IPS-18c (cell line): ENCODE measurements around the gene CDH16.
A peak's percentile ranks its signal among the peaks of the same experiment; 100 is the strongest.
"Not testable (repeated sequence)": the region's sequence is repeated elsewhere in the genome, so short reads cannot be mapped to it uniquely, and the experiment has no call there.

Source experiments
- H3K4me3 ChIP-seq: 2 replicates; pipeline ENCODE4 v1.7.0; 2013; ENCODE audit warnings: low read depth, mild to moderate bottlenecking, low read length, moderate library complexity; ENCODE audit not compliant: insufficient read depth
- H3K9me3 ChIP-seq: one replicate; pipeline ENCODE4 v1.6.1; 2013; ENCODE audit warnings: mild to moderate bottlenecking, low read length, moderate library complexity; ENCODE audit not compliant: control insufficient read depth, insufficient read depth

CDH16 gene, protein sequence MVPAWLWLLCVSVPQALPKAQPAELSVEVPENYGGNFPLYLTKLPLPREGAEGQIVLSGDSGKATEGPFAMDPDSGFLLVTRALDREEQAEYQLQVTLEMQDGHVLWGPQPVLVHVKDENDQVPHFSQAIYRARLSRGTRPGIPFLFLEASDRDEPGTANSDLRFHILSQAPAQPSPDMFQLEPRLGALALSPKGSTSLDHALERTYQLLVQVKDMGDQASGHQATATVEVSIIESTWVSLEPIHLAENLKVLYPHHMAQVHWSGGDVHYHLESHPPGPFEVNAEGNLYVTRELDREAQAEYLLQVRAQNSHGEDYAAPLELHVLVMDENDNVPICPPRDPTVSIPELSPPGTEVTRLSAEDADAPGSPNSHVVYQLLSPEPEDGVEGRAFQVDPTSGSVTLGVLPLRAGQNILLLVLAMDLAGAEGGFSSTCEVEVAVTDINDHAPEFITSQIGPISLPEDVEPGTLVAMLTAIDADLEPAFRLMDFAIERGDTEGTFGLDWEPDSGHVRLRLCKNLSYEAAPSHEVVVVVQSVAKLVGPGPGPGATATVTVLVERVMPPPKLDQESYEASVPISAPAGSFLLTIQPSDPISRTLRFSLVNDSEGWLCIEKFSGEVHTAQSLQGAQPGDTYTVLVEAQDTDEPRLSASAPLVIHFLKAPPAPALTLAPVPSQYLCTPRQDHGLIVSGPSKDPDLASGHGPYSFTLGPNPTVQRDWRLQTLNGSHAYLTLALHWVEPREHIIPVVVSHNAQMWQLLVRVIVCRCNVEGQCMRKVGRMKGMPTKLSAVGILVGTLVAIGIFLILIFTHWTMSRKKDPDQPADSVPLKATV

DNA sequence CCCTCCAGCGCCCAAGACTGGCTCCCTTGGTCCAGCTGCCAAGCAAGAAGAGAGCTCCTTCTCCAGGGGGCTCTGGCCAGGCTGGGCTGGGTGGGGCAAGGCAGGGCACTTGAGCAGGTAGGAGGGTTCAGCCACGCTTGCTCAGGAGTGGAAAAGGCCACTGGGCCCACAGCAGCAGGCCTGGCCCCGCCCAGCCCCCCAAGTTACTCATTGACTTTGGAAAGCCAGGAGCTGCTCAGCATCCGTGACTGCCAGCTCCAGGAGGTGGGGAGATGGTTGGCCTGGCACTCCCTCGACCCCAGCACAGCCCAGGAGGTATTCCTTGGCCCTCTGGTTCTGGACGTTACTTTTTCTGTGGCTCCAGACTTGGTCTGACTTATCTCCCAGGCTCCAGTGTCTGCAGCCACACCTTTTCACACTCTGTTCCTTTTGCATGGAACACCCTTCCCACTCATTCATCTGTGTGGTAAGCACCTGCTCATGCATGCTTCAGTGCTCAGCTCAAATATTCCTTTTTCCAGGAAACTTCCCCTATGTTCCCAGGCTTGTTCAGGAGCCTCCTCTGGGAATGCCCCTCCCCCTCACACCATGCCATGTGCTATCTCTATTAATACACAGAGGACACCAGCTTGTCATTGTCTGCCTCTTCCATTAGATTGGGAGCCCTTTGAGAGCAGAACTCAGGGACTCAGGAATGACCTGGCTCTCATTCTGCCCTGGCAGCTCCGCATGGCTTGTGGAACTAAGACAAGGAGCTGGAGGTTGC lies at the start of gene CDH16:
TSS of gene CDH16 (minus strand) at position 83 of the 766 bp plus-strand sequence. CDS start 820 bp downstream, outside the sequence.
- H3K9me3 ChIP-seq: peaks cover 2% of the 10 kb centered on the region
- no peak within 1 kb of the TSS for H3K4me3 ChIP-seq

DNA sequence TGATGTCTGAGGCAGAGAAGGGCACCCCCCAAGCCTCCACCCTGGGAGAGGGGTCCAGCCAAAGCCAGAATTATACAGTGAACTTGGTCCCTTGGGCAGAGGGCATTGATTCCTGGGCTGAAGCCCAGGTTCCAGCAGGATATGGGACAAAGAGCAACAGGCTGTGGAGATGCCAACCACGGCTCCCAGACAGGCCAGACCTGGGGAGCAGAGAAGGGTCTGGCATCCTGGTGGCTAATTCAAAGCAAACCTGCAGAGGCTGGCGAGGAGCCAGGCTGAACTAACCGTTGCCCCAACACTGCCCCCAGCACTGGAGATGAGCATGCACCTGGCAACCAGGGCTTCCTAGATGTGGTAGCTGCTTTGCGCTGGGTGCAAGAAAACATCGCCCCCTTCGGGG lies 45.4 kb upstream of the CDH16 start:
- no peaks in the 10 kb centered on the region for H3K9me3 ChIP-seq

DNA sequence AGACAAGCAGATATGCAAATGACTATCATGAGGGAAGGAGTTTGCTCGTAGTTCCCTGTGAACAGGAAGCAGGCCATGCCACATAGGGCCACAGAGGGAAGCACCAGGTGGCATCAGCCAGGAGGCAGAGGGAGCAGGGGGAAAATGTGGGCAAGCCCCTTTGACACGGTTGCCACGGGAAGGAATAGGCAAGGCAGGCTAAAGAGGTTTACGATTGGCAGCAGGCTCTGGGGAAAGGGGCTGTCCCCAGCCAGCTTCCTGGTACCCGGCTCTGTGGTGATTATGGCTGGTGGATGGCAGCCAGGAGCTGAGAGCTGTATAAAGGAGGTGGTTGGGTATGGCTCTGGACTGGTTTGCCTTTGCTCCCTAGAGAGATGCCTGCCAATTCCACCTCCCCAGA lies 43.2 kb upstream of the CDH16 start:
- Histone ChIP-seq H3K4me3 (no peak overlapping the region), H3K9me3 (no peaks in the 10 kb centered on the region)

More for the DNA sequence above, 45.4 kb upstream of the CDH16 start:
- no peak overlapping the region for H3K4me3 ChIP-seq

DNA sequence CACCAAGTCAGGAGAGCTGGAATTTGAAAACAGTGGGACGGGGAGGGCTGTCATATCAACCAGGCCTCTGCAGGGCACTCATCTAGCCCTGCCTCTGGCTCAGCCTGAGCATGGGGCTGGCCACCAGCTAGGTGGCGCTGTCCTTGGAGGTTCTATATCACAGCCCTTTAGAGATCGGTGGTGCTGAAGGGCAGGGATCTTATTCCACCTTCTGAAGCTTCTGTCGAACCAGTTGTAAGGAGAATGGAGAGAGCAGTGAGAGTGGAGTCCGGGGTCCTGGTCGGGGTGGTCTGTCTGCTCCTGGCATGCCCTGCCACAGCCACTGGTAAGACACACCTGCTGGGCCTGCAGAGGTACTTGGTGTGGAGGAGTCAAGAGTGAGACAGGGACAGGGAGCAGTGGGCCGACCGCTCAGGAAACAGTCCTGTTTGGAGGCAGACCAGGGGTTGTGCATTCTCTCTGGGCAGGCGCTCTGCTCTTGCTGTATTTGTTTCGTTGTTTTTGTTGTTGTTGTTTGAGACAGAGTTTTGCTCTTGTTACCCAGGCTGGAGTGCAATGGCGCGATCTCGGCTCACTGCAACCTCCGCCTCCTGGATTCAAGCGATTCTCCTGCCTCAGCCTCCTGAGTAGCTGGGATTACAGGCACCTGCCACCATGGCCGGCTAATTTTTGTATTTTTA lies 42.5 kb upstream of the CDH16 start, which contains the start of gene CES3:
TSS of gene CES3 (plus strand) at position 202 of the 680 bp plus-strand sequence. CDS start at position 244, 42 bp downstream.
- Histone ChIP-seq H3K4me3 (peak within 1 kb of the TSS; percentile 51), H3K9me3 (no peaks in the 10 kb centered on the region)

DNA sequence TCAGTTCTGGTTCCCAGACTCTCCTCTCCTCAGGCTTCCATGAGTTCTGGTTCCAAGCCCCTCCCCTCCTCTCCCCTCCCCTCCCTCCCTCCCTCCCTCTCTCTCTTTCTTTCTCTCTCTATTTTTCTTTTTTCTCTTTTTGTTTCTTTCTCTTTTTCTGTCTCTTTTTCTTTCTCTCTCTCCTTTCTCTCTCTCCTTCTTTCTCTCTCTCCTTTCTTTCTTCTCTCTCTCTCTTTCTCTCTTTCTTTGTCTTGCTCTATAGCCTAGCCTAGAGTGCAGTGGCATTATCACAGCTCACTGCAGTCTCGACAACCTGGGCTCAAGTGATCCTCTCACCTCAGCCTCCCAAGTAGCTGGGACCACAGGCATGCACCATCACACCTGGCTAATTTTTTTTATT lies 41.6 kb upstream of the CDH16 start:
- Histone ChIP-seq H3K4me3 (no peak overlapping the region), H3K9me3 (no peaks in the 10 kb centered on the region)

DNA sequence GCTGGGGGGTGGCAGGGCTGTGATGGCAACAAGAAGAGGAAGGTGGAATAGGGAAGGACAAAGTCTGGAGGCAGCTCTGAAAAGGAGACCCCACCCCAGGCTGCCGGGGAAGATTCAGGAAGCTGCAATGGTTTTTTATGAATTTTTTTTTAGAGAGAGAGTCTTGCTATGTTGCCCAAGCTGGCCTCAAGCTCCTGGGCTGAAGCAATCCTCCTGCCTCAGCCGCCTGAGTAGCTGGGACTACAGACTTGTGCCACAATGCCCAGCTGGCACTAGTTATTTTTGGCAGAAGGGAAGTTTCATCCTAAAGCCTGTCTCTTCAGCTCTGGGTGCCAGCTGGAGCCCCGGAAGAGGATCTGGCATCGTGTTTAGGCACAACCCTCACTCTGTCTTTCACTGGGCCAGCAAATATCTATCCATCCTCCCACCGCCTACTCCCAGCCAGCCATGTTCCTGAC lies 41.0 kb upstream of the CDH16 start:
- H3K9me3 ChIP-seq: no peaks in the 10 kb centered on the region
- no peak overlapping the region for H3K4me3 ChIP-seq

DNA sequence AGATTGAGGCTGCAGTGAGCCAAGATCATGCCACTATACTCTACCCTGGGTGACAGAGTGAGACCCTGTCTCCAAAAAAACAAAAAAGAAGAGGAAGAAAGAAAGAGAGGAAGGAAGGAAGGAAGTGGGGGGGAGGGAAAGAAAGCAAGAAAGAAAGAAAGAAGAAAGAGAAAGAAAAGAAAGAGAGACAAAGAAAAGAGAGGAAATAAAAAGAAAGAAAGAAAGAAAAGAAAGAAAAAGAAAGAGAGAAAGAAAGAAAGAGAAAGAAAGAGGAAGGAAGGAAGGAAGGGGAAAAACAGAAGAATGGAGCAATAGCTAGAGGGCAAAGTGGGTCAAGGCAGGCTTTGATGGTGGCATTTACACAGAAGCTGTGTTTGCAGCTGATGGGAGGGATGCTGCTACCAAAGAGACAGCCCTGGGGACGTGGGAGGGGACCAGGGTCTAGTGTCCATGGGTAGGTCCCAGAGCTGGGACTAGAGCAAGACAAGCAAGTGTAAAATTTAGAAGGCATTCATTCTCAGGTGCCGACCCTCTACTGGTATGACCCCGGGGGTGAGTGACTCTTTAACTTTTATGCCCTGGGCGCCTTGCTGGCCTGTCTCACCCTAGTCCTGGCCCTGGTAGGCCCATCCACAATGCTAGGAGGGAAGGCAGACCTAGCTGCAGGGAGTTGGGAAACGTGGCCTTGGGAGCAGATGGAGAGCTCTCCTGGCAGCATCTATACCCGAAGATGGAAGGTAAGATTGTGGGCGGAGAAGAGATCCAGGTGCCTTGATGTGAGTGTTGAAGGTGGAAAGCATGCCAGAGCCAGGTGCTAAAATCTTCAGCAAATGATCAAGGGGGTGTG lies 40.4 kb upstream of the CDH16 start:
- Histone ChIP-seq H3K9me3 (no peaks in the 10 kb centered on the region), H3K4me3 (no peak overlapping the region)

DNA sequence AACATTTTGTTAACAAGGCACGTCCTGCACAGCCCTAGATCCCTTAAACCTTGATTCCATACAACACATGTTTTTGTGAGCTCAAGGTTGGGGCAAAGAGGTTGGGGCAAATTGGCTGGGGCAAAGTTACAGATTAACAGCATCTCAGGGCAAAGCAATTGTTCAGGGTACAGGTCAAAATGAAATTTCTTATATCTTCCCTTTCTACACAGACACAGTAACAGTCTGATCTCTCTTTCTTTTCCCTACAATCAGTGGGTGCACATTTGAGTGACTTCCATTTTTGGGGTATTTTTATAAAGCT lies 37.4 kb upstream of the CDH16 start:
- H3K4me3 ChIP-seq, H3K9me3 ChIP-seq: not testable (repeated sequence)

DNA sequence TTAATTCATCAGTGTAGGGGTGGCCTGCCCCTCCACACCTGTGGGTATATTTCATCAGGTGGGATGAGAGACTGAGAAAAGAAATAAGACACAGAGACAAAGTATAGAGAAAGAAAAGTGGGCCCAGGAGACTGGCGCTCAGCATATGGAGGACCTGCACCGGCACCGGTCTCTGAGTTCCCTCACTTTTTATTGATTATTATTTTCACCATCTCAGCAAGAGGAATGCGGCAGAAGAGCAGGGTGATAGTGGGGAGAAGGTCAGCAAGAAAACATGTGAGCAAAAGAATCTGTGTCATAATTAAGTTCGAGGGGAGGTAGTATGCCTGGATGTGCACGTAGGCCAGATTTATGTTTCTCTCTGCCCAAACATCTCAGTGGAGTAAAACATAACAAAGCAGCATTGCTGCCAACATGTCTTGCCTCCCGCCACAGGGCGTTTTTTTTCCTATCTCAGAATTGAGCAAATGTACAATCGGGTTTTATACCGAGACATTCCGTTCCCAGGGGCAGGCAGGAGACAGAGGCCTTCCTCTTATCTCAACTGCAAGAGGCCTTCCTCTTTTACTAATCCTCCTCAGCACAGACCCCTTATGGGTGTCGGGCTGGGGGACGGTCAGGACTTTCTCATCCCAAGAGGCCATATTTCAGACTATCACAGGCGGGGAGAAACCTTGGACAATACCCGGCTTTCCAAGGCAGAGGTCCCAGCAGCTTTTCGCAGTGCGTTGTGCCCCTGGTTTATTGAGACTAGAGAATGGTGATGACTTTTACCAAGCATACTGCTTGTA lies 36.9 kb upstream of the CDH16 start:
- not testable (repeated sequence) for H3K4me3 ChIP-seq, H3K9me3 ChIP-seq

DNA sequence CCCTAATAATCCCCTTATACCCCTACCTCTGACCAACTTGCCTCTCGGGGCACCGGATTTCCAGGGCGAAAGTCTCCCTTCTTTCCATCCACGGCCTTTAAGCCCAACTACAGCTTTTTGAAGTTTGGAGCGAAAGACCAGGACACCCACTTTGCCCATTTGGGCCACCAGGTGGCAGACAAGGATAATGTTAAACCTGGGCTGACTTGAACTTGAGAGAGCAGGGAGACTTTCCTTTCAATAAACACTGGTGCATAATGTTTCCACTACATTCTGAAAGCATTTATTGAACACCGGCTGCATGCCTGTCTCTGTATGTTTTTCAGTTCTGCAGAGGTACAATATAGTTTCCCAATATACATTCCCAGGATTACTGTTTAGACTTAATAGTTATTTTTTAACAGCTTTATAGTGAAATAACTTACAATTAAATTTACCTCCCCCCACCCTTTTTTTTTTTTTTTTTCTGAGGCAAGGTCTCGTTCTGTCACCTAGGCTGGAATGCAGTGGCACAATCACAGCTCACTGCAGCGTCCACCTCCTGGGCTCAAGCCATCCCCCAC lies 35.5 kb upstream of the CDH16 start:
- H3K4me3 ChIP-seq: no peak overlapping the region

DNA sequence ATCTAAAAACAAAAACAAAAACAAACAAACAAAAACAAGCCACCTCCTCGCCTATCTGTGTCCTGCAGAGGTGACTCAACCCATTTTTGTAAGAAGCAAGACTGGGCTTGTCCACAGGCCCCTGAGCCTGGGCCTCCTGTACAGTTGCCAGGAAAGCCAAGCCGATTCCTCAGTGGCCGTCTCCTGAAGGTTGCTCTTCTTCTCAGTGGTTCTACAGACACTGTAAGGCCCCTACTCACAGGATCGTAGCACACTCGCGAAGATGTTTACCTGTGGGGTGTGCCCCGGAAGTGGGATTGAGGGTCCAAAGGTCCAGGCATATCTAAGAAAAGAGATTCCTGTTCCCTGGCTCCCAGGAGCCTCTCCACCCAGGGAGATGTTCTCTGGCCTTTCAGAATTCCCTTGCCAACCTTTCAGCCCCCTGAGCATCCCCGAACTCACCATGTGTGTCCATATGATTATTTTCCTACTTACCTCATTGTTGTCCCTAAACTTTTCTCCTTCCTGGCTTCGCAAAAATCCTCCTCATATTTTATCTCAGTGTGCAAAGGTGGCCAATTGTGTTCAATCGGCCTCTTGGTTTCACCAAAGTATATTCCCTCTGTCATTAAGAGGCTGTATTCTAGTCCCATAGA lies 34.9 kb upstream of the CDH16 start:
- H3K4me3 ChIP-seq: no peak overlapping the region
- H3K9me3 ChIP-seq: no peaks in the 10 kb centered on the region

More for the DNA sequence above, 35.5 kb upstream of the CDH16 start:
- no peaks in the 10 kb centered on the region for H3K9me3 ChIP-seq

DNA sequence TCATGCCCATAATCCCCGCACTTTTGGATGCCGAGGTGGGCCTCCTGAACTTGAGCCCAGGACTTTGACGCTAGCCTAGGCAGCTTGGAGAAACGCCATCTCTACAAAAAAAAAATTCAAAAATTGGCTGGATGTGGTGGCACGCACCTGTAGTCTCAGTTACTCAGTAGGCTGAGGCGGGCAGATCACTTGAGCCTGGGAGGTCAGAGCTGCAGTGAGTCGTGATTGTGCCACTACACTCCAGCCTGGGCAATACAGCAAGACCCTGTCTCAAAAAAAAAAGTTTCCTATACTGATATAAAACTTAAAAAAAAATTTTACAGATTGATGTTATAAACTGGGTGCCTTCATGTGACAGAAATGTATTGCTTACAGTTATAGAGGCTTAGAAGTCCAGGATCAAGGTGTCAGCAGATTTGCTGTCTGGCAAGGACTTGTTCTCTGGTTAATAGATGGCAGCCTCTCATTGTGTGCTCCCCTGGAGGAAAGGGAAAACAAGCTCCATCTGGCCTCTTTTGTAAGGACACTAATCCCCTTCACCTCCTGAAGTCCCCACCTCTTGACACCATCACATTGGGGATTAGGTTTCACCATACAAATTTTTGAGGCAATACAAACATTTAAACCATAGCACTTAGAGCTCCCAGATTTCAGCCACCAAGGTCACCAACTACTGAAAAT lies 33.9 kb upstream of the CDH16 start:
- H3K9me3 ChIP-seq: no peaks in the 10 kb centered on the region

DNA sequence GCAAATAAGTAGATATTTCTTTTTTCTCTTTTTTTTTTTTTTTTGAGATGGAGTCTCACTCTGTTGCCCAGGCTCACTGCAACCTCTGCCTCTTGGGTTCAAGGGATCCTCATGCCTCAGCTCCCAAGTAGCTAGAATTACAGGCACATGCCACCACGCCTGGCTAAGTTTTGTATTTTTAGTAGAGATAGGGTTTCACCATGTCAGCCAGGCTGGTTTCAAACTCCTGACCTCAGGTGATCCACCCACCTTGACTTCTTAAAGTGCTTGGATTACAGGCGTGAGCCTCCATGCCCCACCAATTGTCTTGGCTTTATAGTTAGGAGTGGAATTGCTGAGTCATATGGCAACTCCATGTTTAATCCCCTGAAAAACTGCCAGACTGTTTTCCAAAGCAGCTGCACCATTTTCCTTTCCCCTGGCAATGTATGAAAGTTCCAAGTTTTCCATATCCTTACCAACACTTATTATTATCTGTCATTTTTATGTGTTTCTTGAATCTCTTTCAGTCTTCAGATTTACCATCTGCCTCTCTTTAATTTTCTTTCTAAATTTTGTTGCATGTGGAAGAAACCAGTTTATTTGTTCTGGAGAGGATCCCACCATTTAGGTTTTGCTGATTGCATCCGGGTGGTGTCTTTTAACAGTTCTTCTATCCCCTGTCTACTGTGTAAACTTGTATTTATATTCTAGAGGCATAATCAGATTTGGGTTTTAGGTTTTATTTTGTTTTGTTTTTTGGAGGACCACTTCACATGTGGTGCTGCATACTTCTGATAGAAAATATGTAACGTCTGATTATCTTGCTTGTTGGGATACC lies 32.5 kb upstream of the CDH16 start:
- Histone ChIP-seq H3K9me3 (no peaks in the 10 kb centered on the region), H3K4me3 (no peak overlapping the region)

More for the DNA sequence above, 33.9 kb upstream of the CDH16 start:
- no peak overlapping the region for H3K4me3 ChIP-seq

DNA sequence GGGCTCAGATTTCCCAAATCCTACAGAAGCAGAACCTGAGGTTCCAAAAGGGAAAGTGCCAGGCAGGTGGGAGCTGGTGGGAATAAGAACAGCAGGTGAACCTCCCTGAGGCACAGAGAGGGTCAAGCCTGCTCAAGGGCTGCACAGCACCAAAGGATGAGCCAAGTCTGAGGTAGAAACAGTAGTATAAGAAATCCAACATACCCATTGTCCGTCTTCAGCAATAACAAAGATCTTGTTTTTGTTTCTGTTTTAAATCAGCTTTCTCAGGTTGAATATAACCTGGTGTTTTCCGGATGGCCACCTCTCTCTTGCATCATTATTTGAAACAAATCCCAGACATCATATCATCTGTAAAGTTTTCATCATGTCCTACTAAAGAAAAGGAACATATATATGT lies 31.8 kb upstream of the CDH16 start:
- Histone ChIP-seq H3K4me3 (no peak overlapping the region), H3K9me3 (no peaks in the 10 kb centered on the region)
